GM12878 (cell line): ENCODE measurements around the gene RASGRF2.

Experiments used
- CHD4 ChIP-seq: fragments of 200-600 bp; sonication (generic); IDR thresholded peaks from 2 replicates; pipeline ENCODE4 v1.6.1; 2016; ENCODE audit warnings: mild to moderate bottlenecking
- EZH2 ChIP-seq: IDR thresholded peaks from 2 replicates; pipeline ENCODE4 v1.6.1; 2012; ENCODE audit warnings: low read depth, mild to moderate bottlenecking, control low read depth, inconsistent platforms, low read length, borderline replicate concordance; ENCODE audit not compliant: control insufficient read depth
- FOXM1 ChIP-seq: IDR thresholded peaks from 2 replicates; pipeline ENCODE4 v1.6.1; 2012; ENCODE audit warnings: low read depth, mild to moderate bottlenecking, inconsistent platforms, low read length, moderate library complexity
- POLR2A ChIP-seq: IDR thresholded peaks from 2 replicates; pipeline ENCODE4 v1.6.1; 2011; ENCODE audit warnings: low read depth, mild to moderate bottlenecking, low read length
- POLR2AphosphoS5 ChIP-seq: IDR thresholded peaks from 2 replicates; pipeline ENCODE4 v1.6.1; 2011; ENCODE audit warnings: mild to moderate bottlenecking, low read length, inconsistent platforms
- SUZ12 ChIP-seq: fragments of 200-600 bp; sonication (generic); IDR thresholded peaks from one replicate; pipeline ENCODE4 v1.6.1; 2018; ENCODE audit warnings: antibody characterized with exemption, mild to moderate bottlenecking; ENCODE audit not compliant: unreplicated experiment
- TARDBP ChIP-seq: IDR thresholded peaks from 2 replicates; pipeline ENCODE4 v1.6.1; 2016; ENCODE audit warnings: borderline replicate concordance
- TF ChIP-seq, protein P1 (sequence below), 3 experiments: IDR thresholded peaks in 2 of 3; conservative IDR thresholded peaks in 1 of 3; 2 replicates each; pipeline ENCODE4 v1.5.1; 2011; ENCODE audit warnings: low read depth in 3 of 3, low read length in 3 of 3, mild to moderate bottlenecking in 3 of 3, control low read depth in 2 of 3, moderate library complexity in 2 of 3, inconsistent platforms in 1 of 3, mixed read lengths in 1 of 3; ENCODE audit not compliant: control insufficient read depth in 2 of 3, insufficient read depth in 1 of 3; ENCODE audit errors: extremely low read depth in 1 of 3

DNA sequence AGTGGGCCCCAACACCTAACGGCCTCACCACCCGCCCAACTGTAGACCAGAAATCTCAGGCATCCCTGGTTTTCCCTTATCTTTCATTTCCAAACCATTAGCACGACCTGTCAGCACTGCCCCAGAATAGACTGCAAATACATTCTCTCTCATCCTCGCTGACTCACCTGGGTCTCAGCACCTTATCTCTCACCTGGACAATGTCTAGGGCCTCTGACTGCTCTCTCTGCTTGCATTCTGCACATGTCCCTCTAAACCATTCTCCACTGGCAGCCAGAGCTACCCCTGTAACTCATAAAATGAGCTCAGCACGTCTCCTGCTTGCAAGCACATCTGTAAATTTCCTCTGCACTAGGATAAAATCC lies 285.7 kb downstream of the RASGRF2 start:
- TF ChIP-seq, protein P1, sequence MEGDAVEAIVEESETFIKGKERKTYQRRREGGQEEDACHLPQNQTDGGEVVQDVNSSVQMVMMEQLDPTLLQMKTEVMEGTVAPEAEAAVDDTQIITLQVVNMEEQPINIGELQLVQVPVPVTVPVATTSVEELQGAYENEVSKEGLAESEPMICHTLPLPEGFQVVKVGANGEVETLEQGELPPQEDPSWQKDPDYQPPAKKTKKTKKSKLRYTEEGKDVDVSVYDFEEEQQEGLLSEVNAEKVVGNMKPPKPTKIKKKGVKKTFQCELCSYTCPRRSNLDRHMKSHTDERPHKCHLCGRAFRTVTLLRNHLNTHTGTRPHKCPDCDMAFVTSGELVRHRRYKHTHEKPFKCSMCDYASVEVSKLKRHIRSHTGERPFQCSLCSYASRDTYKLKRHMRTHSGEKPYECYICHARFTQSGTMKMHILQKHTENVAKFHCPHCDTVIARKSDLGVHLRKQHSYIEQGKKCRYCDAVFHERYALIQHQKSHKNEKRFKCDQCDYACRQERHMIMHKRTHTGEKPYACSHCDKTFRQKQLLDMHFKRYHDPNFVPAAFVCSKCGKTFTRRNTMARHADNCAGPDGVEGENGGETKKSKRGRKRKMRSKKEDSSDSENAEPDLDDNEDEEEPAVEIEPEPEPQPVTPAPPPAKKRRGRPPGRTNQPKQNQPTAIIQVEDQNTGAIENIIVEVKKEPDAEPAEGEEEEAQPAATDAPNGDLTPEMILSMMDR (IDR thresholded peaks at IDR 0.05 in 2 of 3, conservative IDR thresholded peaks at IDR 0.05 in 1 of 3; ENCODE audit: control insufficient read depth in 2 of 3, extremely low read depth in 1 of 3, insufficient read depth in 1 of 3, low read depth in 3 of 3, low read length in 3 of 3) = no peak
- TF ChIP-seq TARDBP (no peak), CHD4 (no peak), EZH2 (no peak), POLR2A (no peak), SUZ12 (no peak), FOXM1 (no peak), POLR2AphosphoS5 (no peak)
